Measurements from ENCODE around the gene LMOD3.

LMOD3 gene

GRCh38 chr3:69122403-69122802 is at the start of gene LMOD3:
Gene LMOD3 (minus strand): TSS chr3:69122595. CDS start chr3:69122386, 209 bp downstream.
- TF ChIP-seq CTCF (conservative IDR thresholded peaks at IDR 0.05): no peak
- H3K27ac ChIP-seq: no peak within 1 kb of the TSS

DNA sequence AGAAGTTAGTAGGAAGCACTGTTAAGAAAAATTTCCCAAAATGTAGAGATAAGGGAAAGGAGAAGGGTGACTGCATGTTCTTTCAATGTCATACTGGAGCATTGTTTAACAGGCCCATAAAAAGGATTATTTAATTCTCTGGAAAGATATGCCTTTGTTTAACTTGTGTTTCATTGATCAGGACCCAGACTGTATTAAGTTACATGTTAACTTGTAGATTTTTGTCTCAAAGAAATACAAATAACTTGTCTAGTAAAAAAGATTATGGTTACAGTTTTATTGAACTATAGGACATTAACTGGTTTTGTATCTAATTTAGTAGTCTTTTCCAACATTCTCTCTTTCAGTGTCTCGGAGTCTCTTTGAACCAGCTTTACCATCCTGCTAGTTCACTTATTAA is 49.7 kb upstream of the LMOD3 start:
- TF ChIP-seq CTCF (conservative IDR thresholded peaks at IDR 0.05): no peak
- peak overlapping the region; percentile 68 for H3K27ac ChIP-seq

GRCh38 chr3:69166446-69166845 is 44.1 kb upstream of the LMOD3 start:
- no peak for TF ChIP-seq CTCF (conservative IDR thresholded peaks at IDR 0.05)

GRCh38 chr3:69165744-69166143 is 43.3 kb upstream of the LMOD3 start:
- TF ChIP-seq CTCF (conservative IDR thresholded peaks at IDR 0.05): no peak
- no peak overlapping the region for H3K27ac ChIP-seq

More at GRCh38 chr3:69166446-69166845, 44.1 kb upstream of the LMOD3 start:
- no peak overlapping the region for H3K27ac ChIP-seq

DNA sequence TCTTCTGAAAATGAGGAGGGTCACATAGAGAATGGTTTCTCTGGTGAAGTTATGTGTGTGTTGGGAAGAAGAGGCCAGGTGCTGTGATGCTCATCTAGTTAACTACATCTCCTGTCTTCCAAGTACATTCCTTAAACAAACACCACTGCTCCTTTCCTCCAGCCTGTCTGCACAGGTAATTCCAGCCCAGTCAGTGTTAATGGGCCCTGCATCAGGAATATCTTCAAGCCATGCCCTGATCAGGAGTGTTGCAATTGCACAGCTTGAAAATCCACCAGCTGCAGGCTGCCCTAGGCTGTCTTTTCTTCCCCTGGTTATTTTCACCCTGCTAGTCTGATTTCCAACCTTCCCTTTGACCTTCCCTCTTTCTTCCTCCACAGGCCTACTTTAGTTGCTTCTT is 41.9 kb upstream of the LMOD3 start:
- no peak for TF ChIP-seq CTCF (conservative IDR thresholded peaks at IDR 0.05)
- peak overlapping the region; percentile 35; the same call in 1 of the 2 replicates for H3K27ac ChIP-seq

DNA sequence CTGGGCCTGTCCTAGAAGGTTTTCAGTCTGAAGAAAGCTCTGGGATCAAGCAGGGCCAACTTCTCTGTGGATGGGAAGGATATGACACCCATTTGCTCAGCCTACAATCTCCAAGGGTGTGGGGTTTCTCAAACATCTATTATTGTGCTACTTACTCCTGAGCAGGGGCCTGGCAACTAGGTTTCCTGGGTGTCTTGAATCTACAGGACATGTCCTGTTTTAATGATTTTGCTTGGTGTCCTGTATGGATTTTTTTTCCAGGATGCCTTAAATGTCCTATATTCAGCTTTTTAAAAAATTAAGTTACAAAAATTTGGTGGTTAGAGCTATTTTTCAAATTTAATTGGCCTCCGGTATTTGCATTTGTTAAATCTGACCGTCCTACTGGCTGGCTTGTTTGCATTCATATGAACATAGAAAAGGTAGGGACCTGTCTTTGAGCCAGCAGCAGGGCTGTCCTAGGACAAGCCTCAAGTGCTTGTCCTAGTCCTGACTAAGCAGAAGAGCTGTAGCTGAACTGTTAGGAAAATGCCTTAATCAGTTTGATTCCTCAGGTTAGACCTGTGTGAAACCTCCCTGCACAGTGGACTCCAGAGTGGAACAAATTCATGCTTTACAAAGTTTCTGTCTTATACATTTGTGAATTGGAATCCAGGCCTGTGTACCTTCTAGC is 40.0 kb upstream of the LMOD3 start:
- H3K27ac ChIP-seq: no peak overlapping the region; the same call in 1 of the 2 replicates
- TF ChIP-seq CTCF (conservative IDR thresholded peaks at IDR 0.05): no peak

- TF ChIP-seq CTCF (conservative IDR thresholded peaks at IDR 0.05): peak; percentile 98
- H3K27ac ChIP-seq: no peak overlapping the region
Observed at GRCh38 chr3:69161587-69162307, 39.4 kb upstream of the LMOD3 start.

All from VCaP (cell line).